ENCODE measurements around the gene APOBEC3B. TPM values are rescaled to one million over a fixed set of nuclear protein-coding genes. Genes with fewer than 3 reads are reported as not detected.
A peak's percentile ranks its signal among the peaks of the same experiment; 100 is the strongest.
"Not testable (repeated sequence)": the region's sequence is repeated elsewhere in the genome, so short reads cannot be mapped to it uniquely, and the experiment has no call there.

APOBEC3B gene
- total RNA-seq, 4 donors from 2014 or later, result 7.8 to 15.3 (median 10.9) TPM; not detected in 1

- H3K27ac ChIP-seq, result no peak overlapping the region
- peaks cover 0 to 4% of the 10 kb centered on the region in 2 donors for H3K9me3 ChIP-seq
- TF ChIP-seq POLR2A (IDR thresholded peaks at IDR 0.05), result no peak
- TF ChIP-seq, protein P1, sequence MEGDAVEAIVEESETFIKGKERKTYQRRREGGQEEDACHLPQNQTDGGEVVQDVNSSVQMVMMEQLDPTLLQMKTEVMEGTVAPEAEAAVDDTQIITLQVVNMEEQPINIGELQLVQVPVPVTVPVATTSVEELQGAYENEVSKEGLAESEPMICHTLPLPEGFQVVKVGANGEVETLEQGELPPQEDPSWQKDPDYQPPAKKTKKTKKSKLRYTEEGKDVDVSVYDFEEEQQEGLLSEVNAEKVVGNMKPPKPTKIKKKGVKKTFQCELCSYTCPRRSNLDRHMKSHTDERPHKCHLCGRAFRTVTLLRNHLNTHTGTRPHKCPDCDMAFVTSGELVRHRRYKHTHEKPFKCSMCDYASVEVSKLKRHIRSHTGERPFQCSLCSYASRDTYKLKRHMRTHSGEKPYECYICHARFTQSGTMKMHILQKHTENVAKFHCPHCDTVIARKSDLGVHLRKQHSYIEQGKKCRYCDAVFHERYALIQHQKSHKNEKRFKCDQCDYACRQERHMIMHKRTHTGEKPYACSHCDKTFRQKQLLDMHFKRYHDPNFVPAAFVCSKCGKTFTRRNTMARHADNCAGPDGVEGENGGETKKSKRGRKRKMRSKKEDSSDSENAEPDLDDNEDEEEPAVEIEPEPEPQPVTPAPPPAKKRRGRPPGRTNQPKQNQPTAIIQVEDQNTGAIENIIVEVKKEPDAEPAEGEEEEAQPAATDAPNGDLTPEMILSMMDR (IDR thresholded peaks at IDR 0.05), result no peak
- no peak for TF ChIP-seq EP300 (IDR thresholded peaks at IDR 0.05; ENCODE audit: low read depth)
- no peak for TF ChIP-seq POLR2AphosphoS5 (IDR thresholded peaks at IDR 0.05)
- no peak overlapping the region for H3K4me3 ChIP-seq
- peaks cover 5% of the 10 kb centered on the region for H3K27me3 ChIP-seq
- H3K36me3 ChIP-seq, result no peaks in the 10 kb centered on the region
- intact Hi-C loops (cut with DNase I; ENCODE audit: low total_unique reads), result no loop called here
- no peaks in the 10 kb centered on the region for H3K4me1 ChIP-seq
- 67 to 85% methylated on average over 4 to 6 of the region's 6 CpGs for WGBS, 2 donors (ENCODE audit: low coverage in 1 of 2)
- in situ Hi-C loops (cut with MboI; ENCODE audit: low pct_ligation_motif_present in 1 of 4, low pct_unique_long_range_greater_than_20kb in 1 of 4, low sequenced_read_pairs in 3 of 4), result loop anchor here in 1 of 4 donors (5.0 kb wide), 1 partner anchor 49 kb away; no protein-coding TSS in a partner anchor
- DNase-seq, result no peak
These were observed 14.0 kb downstream of the APOBEC3B start for GRCh38 chr22:38996105-38996504.

- 88% methylated on average over 3 of the region's 3 CpGs; no CpG with 5 or more reads in 1 of the 2 donors for WGBS, 2 donors (ENCODE audit: low coverage in 1 of 2)
- Histone ChIP-seq H3K27ac (no peak overlapping the region), H3K9me3 (peaks cover 0 to 4% of the 10 kb centered on the region in 2 donors), H3K27me3 (peaks cover 5% of the 10 kb centered on the region), H3K4me3 (no peak overlapping the region), H3K36me3 (no peaks in the 10 kb centered on the region), H3K4me1 (no peaks in the 10 kb centered on the region)
- no peak for DNase-seq
- TF ChIP-seq EP300 (IDR thresholded peaks at IDR 0.05; ENCODE audit: low read depth) (no peak), POLR2A (IDR thresholded peaks at IDR 0.05) (no peak), POLR2AphosphoS5 (IDR thresholded peaks at IDR 0.05) (no peak)
- TF ChIP-seq, protein P1 (IDR thresholded peaks at IDR 0.05), result no peak
- in situ Hi-C loops (cut with MboI; ENCODE audit: low pct_ligation_motif_present in 1 of 4, low pct_unique_long_range_greater_than_20kb in 1 of 4, low sequenced_read_pairs in 3 of 4) (loop anchor here in 1 of 4 donors (5.0 kb wide), 1 partner anchor 50 kb away; no protein-coding TSS in a partner anchor), intact Hi-C loops (cut with DNase I; ENCODE audit: low total_unique reads) (no loop called here)
These were observed 15.4 kb downstream of the APOBEC3B start for GRCh38 chr22:38997518-38997917.

DNA sequence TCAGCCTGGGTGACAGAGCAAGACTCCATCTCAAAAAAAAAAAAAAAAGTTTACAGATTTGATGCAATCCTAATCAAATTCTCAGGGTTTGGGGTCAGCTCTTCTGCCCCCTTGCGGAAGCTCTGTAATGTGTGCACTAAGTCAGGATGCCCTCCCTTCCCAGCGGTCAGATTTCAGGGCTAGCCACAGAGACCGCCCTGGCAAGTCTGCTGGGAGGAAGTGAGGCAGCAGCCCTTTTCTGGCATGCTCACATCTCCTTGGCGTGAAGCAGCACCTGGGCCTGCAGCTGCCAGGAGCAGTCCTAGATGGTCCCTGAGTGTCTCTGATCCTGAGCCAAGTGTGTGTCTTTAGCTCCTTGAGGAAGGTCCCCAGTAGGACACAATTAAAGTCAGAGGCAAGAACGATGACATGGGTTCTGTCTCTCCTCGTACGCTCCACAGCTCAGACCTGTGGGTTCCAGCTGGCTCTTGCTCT lies 21.1 kb downstream of the APOBEC3B start:
- WGBS, 2 donors (ENCODE audit: low coverage in 1 of 2), result 13% methylated on average over 6 of the region's 7 CpGs; no CpG with 5 or more reads in 1 of the 2 donors
- no peaks in the 10 kb centered on the region for H3K9me3 ChIP-seq
- intact Hi-C loops (cut with DNase I; ENCODE audit: low total_unique reads) (loop anchor here (1.0 to 10.0 kb wide), 2 partner anchors 122 to 135 kb away; no protein-coding TSS in a partner anchor), in situ Hi-C loops (cut with MboI; ENCODE audit: low pct_ligation_motif_present in 1 of 4, low pct_unique_long_range_greater_than_20kb in 1 of 4, low sequenced_read_pairs in 3 of 4) (loop anchor here (10.0 to 25.0 kb wide), 5 partner anchors 109 to 309 kb away; partner anchors contain the start of genes CBX6 (in 4 of the 4) and RPL3 (in 2 of the 4))
- peak overlapping the region in 1 of 4 donors; percentile 24 for H3K27ac ChIP-seq
- TF ChIP-seq, protein P1 (IDR thresholded peaks at IDR 0.05), result peak; percentile 66 to 86 (median 73)
- TF ChIP-seq EP300 (IDR thresholded peaks at IDR 0.05; ENCODE audit: low read depth), result no peak
- peak in 2 of 3 donors; percentile 6 to 8 for TF ChIP-seq POLR2AphosphoS5 (IDR thresholded peaks at IDR 0.05)
- no peak for TF ChIP-seq POLR2A (IDR thresholded peaks at IDR 0.05)
- H3K36me3 ChIP-seq, result no peaks in the 10 kb centered on the region
- H3K27me3 ChIP-seq, result no peaks in the 10 kb centered on the region
- peaks cover 0 to 6% (median 1%) of the 10 kb centered on the region in 4 donors for H3K4me1 ChIP-seq
- H3K4me3 ChIP-seq, result no peak overlapping the region
- DNase-seq, result peak; percentile 83

DNA sequence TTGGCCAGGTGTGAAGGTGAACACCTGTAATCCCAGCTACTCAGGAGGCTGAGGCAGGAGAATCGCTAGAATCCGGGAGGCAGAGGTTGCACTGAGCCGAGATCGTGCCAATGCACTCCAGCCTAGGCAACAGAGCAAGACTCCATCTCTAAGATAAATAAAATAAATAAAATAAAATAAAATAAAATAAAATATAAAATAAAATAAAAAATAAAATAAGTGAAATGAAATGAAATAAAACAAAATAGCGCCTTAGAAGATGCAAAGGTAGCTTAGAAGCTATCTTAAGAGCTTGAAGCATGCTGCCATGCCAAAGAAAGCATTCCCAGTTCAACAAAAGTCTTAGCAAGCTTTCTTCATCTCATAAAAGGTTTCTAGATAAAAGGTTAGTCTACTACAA lies 25.0 kb downstream of the APOBEC3B start:
- intact Hi-C loops (cut with DNase I; ENCODE audit: low total_unique reads), result loop anchor here (10.0 kb wide), 1 partner anchor 118 kb away; no protein-coding TSS in a partner anchor
- Histone ChIP-seq H3K9me3 (no peaks in the 10 kb centered on the region), H3K27ac (no peak overlapping the region), H3K4me3 (no peak overlapping the region), H3K36me3 (no peaks in the 10 kb centered on the region), H3K27me3 (no peaks in the 10 kb centered on the region), H3K4me1 (peaks cover 0 to 6% (median 1%) of the 10 kb centered on the region in 4 donors)
- in situ Hi-C loops (cut with MboI; ENCODE audit: low pct_ligation_motif_present in 1 of 4, low pct_unique_long_range_greater_than_20kb in 1 of 4, low sequenced_read_pairs in 3 of 4), result loop anchor here (5.0 to 25.0 kb wide), 6 partner anchors 105 to 305 kb away; partner anchors contain the start of genes CBX6 (in 4 of the 4) and RPL3 (in 2 of the 4)
- TF ChIP-seq POLR2AphosphoS5 (IDR thresholded peaks at IDR 0.05), result no peak
- TF ChIP-seq, protein P1 (IDR thresholded peaks at IDR 0.05), result no peak
- TF ChIP-seq EP300 (IDR thresholded peaks at IDR 0.05; ENCODE audit: low read depth), result no peak
- no peak for TF ChIP-seq POLR2A (IDR thresholded peaks at IDR 0.05)
- DNase-seq, result no peak
- WGBS, 2 donors (ENCODE audit: low coverage in 1 of 2), result 97 to 100% methylated on average over 1 to 5 of the region's 5 CpGs

- not testable (repeated sequence) for H3K4me1 ChIP-seq, H3K27ac ChIP-seq, DNase-seq, H3K36me3 ChIP-seq, H3K9me3 ChIP-seq, H3K4me3 ChIP-seq, H3K27me3 ChIP-seq
- intact Hi-C loops (cut with DNase I; ENCODE audit: low total_unique reads), result loop anchor here (10.0 kb wide), 1 partner anchor 116 kb away; no protein-coding TSS in a partner anchor
- in situ Hi-C loops (cut with MboI; ENCODE audit: low pct_ligation_motif_present in 1 of 4, low pct_unique_long_range_greater_than_20kb in 1 of 4, low sequenced_read_pairs in 3 of 4), result loop anchor here (5.0 to 25.0 kb wide), 6 partner anchors 104 to 304 kb away; partner anchors contain the start of genes CBX6 (in 4 of the 4) and RPL3 (in 2 of the 4)
- WGBS, 2 donors (ENCODE audit: low coverage in 1 of 2), result 79 to 87% methylated on average over 4 to 8 of the region's 8 CpGs
These were observed 26.2 kb downstream of the APOBEC3B start for GRCh38 chr22:39008271-39008850.
